Neural cell (in vitro differentiated cells): Measurements from ENCODE around the gene RFNG. TPM values are rescaled to one million over a fixed set of nuclear protein-coding genes. Genes with fewer than 3 reads are reported as not detected.

ENCODE experiments used
- H2AFZ ChIP-seq: fragments of 200-600, 300-800 bp; sonication (generic), shearing (Covaris generic); 2 replicates; pipeline ENCODE4 v1.6.0; 2014; ENCODE audit warnings: low read depth, mild to moderate bottlenecking, antibody characterized with exemption, low read length, moderate library complexity
- H3F3A ChIP-seq: fragments of 200-600 bp; shearing (Covaris generic); 2 replicates; pipeline ENCODE4 v1.6.1; 2016; ENCODE audit warnings: mild to moderate bottlenecking, moderate library complexity, mixed read lengths, antibody characterized with exemption, low read length; ENCODE audit not compliant: insufficient read depth, poor library complexity, severe bottlenecking
- H3K27ac ChIP-seq: fragments of 200-600, 300-800 bp; sonication (generic), shearing (Covaris generic); 2 replicates; pipeline ENCODE4 v1.5.1; 2014; ENCODE audit warnings: mild to moderate bottlenecking, low read length, moderate library complexity
- H3K27me3 ChIP-seq: fragments of 300-800, 200-600 bp; sonication (generic), shearing (Covaris generic); 2 replicates; pipeline ENCODE4 v1.6.0; 2014; ENCODE audit warnings: mild to moderate bottlenecking, low read depth, low read length, moderate library complexity; ENCODE audit not compliant: insufficient read depth
- H3K36me3 ChIP-seq: fragments of 300-800, 200-600 bp; sonication (generic), shearing (Covaris generic); 2 replicates; pipeline ENCODE4 v1.5.1; 2014; ENCODE audit warnings: mild to moderate bottlenecking, antibody characterized with exemption, low read length, moderate library complexity; ENCODE audit not compliant: insufficient read depth
- H3K4me2 ChIP-seq: fragments of 300-800, 200-600 bp; sonication (generic), shearing (Covaris generic); 2 replicates; pipeline ENCODE4 v1.6.0; 2014; ENCODE audit warnings: mild to moderate bottlenecking, low read length
- H3K4me3 ChIP-seq: fragments of 300-800, 200-600 bp; sonication (generic), shearing (Covaris generic); 2 replicates; pipeline ENCODE4 v1.5.1; 2014; ENCODE audit warnings: mild to moderate bottlenecking, low read length, moderate library complexity
- H3K79me2 ChIP-seq: fragments of 200-600 bp; shearing (Covaris generic); replicated peaks from 2 replicates; pipeline ENCODE4 v1.6.0; 2014; ENCODE audit warnings: mild to moderate bottlenecking, low read length, moderate library complexity; ENCODE audit not compliant: insufficient read depth
- H3K9ac ChIP-seq: fragments of 300-800, 200-600 bp; sonication (generic), shearing (Covaris generic); 2 replicates; pipeline ENCODE4 v1.6.1; 2016; ENCODE audit warnings: mild to moderate bottlenecking, low read length, mixed read lengths
- H3K9me2 ChIP-seq: fragments of 200-600 bp; shearing (Covaris generic); 2 replicates; pipeline ENCODE4 v1.6.1; 2016; ENCODE audit warnings: mild to moderate bottlenecking, low read length, mixed read lengths; ENCODE audit not compliant: insufficient read depth
- H3K9me3 ChIP-seq: fragments of 200-600, 300-800 bp; sonication (generic), shearing (Covaris generic); 2 replicates; pipeline ENCODE4 v1.6.1; 2016; ENCODE audit warnings: mild to moderate bottlenecking, mixed run types, low read length, moderate library complexity, mixed read lengths
- H4K20me1 ChIP-seq: fragments of 200-600 bp; shearing (Covaris generic); 2 replicates; pipeline ENCODE4 v1.6.1; 2016; ENCODE audit warnings: mild to moderate bottlenecking, mixed run types; ENCODE audit not compliant: insufficient read depth
- CTCF ChIP-seq: fragments of 450-650 bp; IDR thresholded peaks from 2 replicates; pipeline ENCODE4 v1.5.1; 2014; ENCODE audit warnings: antibody characterized with exemption, mild to moderate bottlenecking, moderate library complexity; ENCODE audit not compliant: poor library complexity, severe bottlenecking
- EP300 ChIP-seq: fragments of 450-650 bp; conservative IDR thresholded peaks from 2 replicates; pipeline ENCODE4 v1.6.1; 2014; ENCODE audit warnings: antibody characterized with exemption, mild to moderate bottlenecking, moderate library complexity; ENCODE audit not compliant: poor library complexity, severe bottlenecking
- EZH2 ChIP-seq: fragments of 200-600, 300-800 bp; shearing (Covaris generic), sonication (generic); IDR thresholded peaks from 2 replicates; pipeline ENCODE4 v1.6.1; 2014; ENCODE audit warnings: antibody characterized with exemption, low read length, borderline replicate concordance, mild to moderate bottlenecking; ENCODE audit not compliant: insufficient read depth, poor library complexity, severe bottlenecking
- MXI1 ChIP-seq: fragments of 450-650 bp; conservative IDR thresholded peaks from 2 replicates; pipeline ENCODE4 v1.6.1; 2014; ENCODE audit warnings: antibody characterized with exemption, mild to moderate bottlenecking; ENCODE audit not compliant: poor library complexity, severe bottlenecking
- POLR2AphosphoS5 ChIP-seq: IDR thresholded peaks from 2 replicates; pipeline ENCODE4 v1.6.1; 2012
- RAD21 ChIP-seq: fragments of 450-650 bp; conservative IDR thresholded peaks from 2 replicates; pipeline ENCODE4 v1.6.1; 2014; ENCODE audit warnings: antibody characterized with exemption, mild to moderate bottlenecking, moderate library complexity
- REST ChIP-seq: IDR thresholded peaks from 2 replicates; pipeline ENCODE4 v1.6.1; 2012; ENCODE audit warnings: borderline replicate concordance
- SMC3 ChIP-seq: fragments of 450-650 bp; conservative IDR thresholded peaks from 2 replicates; pipeline ENCODE4 v1.6.1; 2014; ENCODE audit warnings: antibody characterized with exemption, mild to moderate bottlenecking, moderate library complexity; ENCODE audit not compliant: poor library complexity
- TAF1 ChIP-seq: IDR thresholded peaks from 2 replicates; pipeline ENCODE4 v1.6.1; 2012; ENCODE audit warnings: low read depth
- polyA plus RNA-seq: library from polyadenylated mRNA; depleted of rRNA; stranded (reverse); fragments of >200 nt; gene quantifications from 2 replicates; pipeline ENCODE4 v1.2.3, GENCODE V29; 2014

The RFNG gene
- polyA plus RNA-seq, 1 donor from 2014 or later: 176 TPM

GRCh38 chr17:82036634-82037091 is 14.9 kb downstream of the RFNG start:
- Histone ChIP-seq H3K27ac (peak overlapping the region; percentile 74), H3K9me3 (no peaks in the 10 kb centered on the region), H3K4me3 (peak overlapping the region; percentile 93), H3K27me3 (no peaks in the 10 kb centered on the region), H3K9me2 (no peaks in the 10 kb centered on the region), H3K36me3 (no peaks in the 10 kb centered on the region), H2AFZ (no peak overlapping the region), H3K9ac (peak overlapping the region; percentile 77), H3K79me2 (no peaks in the 10 kb centered on the region), H3F3A (peaks cover 8% of the 10 kb centered on the region), H3K4me2 (peak overlapping the region; percentile 51), H4K20me1 (no peaks in the 10 kb centered on the region)
- TF ChIP-seq POLR2AphosphoS5 (no peak), EP300 (no peak)

- H3K79me2 ChIP-seq: no peaks in the 10 kb centered on the region
- no peak overlapping the region for H3K27ac ChIP-seq
- no peaks in the 10 kb centered on the region for H3K9me2 ChIP-seq
- peak overlapping the region; percentile 93 for H3K4me3 ChIP-seq
- H2AFZ ChIP-seq: no peak overlapping the region
- no peaks in the 10 kb centered on the region for H3K9me3 ChIP-seq
- H3F3A ChIP-seq: peaks cover 8% of the 10 kb centered on the region
- H3K27me3 ChIP-seq: no peaks in the 10 kb centered on the region
- H3K9ac ChIP-seq: peak overlapping the region; percentile 77
- no peaks in the 10 kb centered on the region for H3K36me3 ChIP-seq
- no peak overlapping the region for H3K4me2 ChIP-seq
- TF ChIP-seq CTCF (no peak), TAF1 (no peak), EZH2 (no peak), SMC3 (no peak), REST (no peak), EP300 (no peak), POLR2AphosphoS5 (no peak), MXI1 (no peak), RAD21 (no peak)
- no peaks in the 10 kb centered on the region for H4K20me1 ChIP-seq
These were observed 15.5 kb downstream of the RFNG start for GRCh38 chr17:82035956-82036633.
